HepG2 (cell line): Measurements from ENCODE around the gene DNLZ. TPM values are rescaled to one million over a fixed set of nuclear protein-coding genes. Genes with fewer than 3 reads are reported as not detected.

Experiments
- ATAC-seq: fragments of 200-7000 bp; cut with Tn5 transposase; 3 replicates; pipeline ENCODE4 v1.9.1; 2020; ENCODE audit warnings: mild to moderate bottlenecking, moderate library complexity
- BruUV-seq: library from RNA; stranded (reverse); fragments of 400-500 nt; replicated peaks from 2 replicates; lab custom pipeline; 2021; lab: Mats Ljungman, UMichigan
- CTCF ChIA-PET: fragments of 300-600 bp; formaldehyde crosslinking; extraction: SDS; loops from one replicate; lab custom pipeline; 2021; ENCODE audit warnings: low total read pairs, inconsistent platforms, low intra/inter-chr PET ratio; lab: Yijun Ruan, JAX
- POLR2A ChIA-PET: fragments of 350-600 bp; sonication (Branson Sonifier 250); formaldehyde crosslinking; loops from one replicate; lab custom pipeline; 2020; ENCODE audit warnings: antibody characterized with exemption, inconsistent platforms; lab: Yijun Ruan, JAX
- DNase-seq: peaks from one replicate; pipeline ENCODE4 v3.0.0-alpha.2; 2015; ENCODE audit warnings: low spot score
- FAIRE-seq: peaks from 3 replicates; lab custom pipeline; 2011; peaks lifted over from hg19 to GRCh38; lab: Jason Lieb, UNC
- H2AFZ ChIP-seq: one replicate; pipeline ENCODE4 v1.6.1; 2011; ENCODE audit warnings: low read length, inconsistent platforms
- H3K27ac ChIP-seq: fragments of 300-600 bp; 3 replicates; pipeline ENCODE4 v1.8.0; 2011; ENCODE audit warnings: mixed run types, mild to moderate bottlenecking, mixed read lengths, low read length, inconsistent platforms; ENCODE audit not compliant: insufficient read depth; ENCODE audit errors: extremely low read length
- H3K27me3 ChIP-seq, 2 experiments: fragments of 200-600 bp in 1 of 2; 2 replicates in 1 of 2; 3 replicates in 1 of 2; pipeline versions ENCODE4 v1.6.0 to v1.8.0; 2011; ENCODE audit warnings: low read length in 2 of 2, mild to moderate bottlenecking in 2 of 2, moderate library complexity in 2 of 2, inconsistent platforms in 1 of 2; ENCODE audit not compliant: insufficient read depth in 2 of 2, control insufficient read depth in 1 of 2
- H3K36me3 ChIP-seq, 2 experiments: fragments of 200-600 bp in 1 of 2; replicated peaks in 1 of 2; 2 replicates in 1 of 2; 3 replicates in 1 of 2; pipeline versions ENCODE4 v1.5.1 to v1.8.0; 2011; ENCODE audit warnings: low read length in 2 of 2, inconsistent platforms in 1 of 2; ENCODE audit not compliant: insufficient read depth in 2 of 2, control insufficient read depth in 1 of 2
- H3K4me1 ChIP-seq: 2 replicates; pipeline ENCODE4 v1.5.1; 2012; ENCODE audit warnings: low read length, inconsistent platforms; ENCODE audit not compliant: insufficient read depth
- H3K4me2 ChIP-seq: 2 replicates; pipeline ENCODE4 v1.6.0; 2011; ENCODE audit warnings: low read depth, low read length, inconsistent platforms
- H3K4me3 ChIP-seq, 3 experiments: fragments of 200-600 bp in 1 of 3; sonication (generic), shearing (Covaris generic) in 1 of 3; replicated peaks in 1 of 3; 2 replicates each; pipeline ENCODE4 v1.5.1; 2011 to 2016; ENCODE audit warnings: low read length in 3 of 3, inconsistent platforms in 2 of 3, low read depth in 2 of 3, mild to moderate bottlenecking in 2 of 3, control low read depth in 1 of 3, mixed read lengths in 1 of 3; ENCODE audit not compliant: insufficient read depth in 1 of 3
- H3K79me2 ChIP-seq: one replicate; pipeline ENCODE4 v1.6.1; 2011; ENCODE audit warnings: low read length, inconsistent platforms; ENCODE audit not compliant: insufficient read depth
- H3K9ac ChIP-seq: 2 replicates; pipeline ENCODE4 v1.6.0; 2011; ENCODE audit warnings: mild to moderate bottlenecking, low read depth, low read length, inconsistent platforms; ENCODE audit not compliant: insufficient read depth
- H3K9me3 ChIP-seq: 2 replicates; pipeline ENCODE4 v1.5.1; 2012; ENCODE audit warnings: mild to moderate bottlenecking, low read length
- H4K20me1 ChIP-seq: 2 replicates; pipeline ENCODE4 v1.6.0; 2011; ENCODE audit warnings: inconsistent platforms, mild to moderate bottlenecking, low read length, moderate library complexity; ENCODE audit not compliant: insufficient read depth
- AGO2 ChIP-seq: fragments of 200-400 bp; formaldehyde crosslinking; optimal IDR thresholded peaks from 2 replicates; pipeline ENCODE3; 2017; ENCODE audit warnings: mild to moderate bottlenecking, low read depth, low read length, moderate library complexity
- JARID2 ChIP-seq: sonication (generic); formaldehyde crosslinking; IDR thresholded peaks from 2 replicates; pipeline ENCODE4 v1.8.1; 2023; ENCODE audit warnings: missing genetic modification reagents, inconsistent platforms; ENCODE audit not compliant: insufficient replicate concordance
- KDM6A ChIP-seq: IDR thresholded peaks from 2 replicates; pipeline ENCODE4 v1.6.1; 2016; ENCODE audit warnings: low read depth
- RBFOX2 ChIP-seq: fragments of 200-400 bp; formaldehyde crosslinking; IDR thresholded peaks from 2 replicates; pipeline ENCODE4 v1.6.1; 2017; ENCODE audit warnings: low read depth, mild to moderate bottlenecking, low read length
- WGBS: methylation state at CpG from one replicate; pipeline ENCODE4 v1.1.6; 2017; ENCODE audit warnings: low lambda C conversion rate; 5-methylcytosine and 5-hydroxymethylcytosine counted together
- in situ Hi-C: cut with HindIII; loops from 2 replicates; pipeline ENCODE4 v1.10.0; 2017; ENCODE audit warnings: low pct_unique_long_range_greater_than_20kb; ENCODE audit not compliant: extremely low pct_ligation_motif_present
- intact Hi-C: fragments of 100-400 bp; cut with micrococcal nuclease; formaldehyde crosslinking; loops from one replicate; pipeline ENCODE4 v1.10.0; 2022; ENCODE audit not compliant: unreplicated experiment
- polyA plus RNA-seq, 8 experiments: library from polyadenylated mRNA; depleted of rRNA in 3 of 8; stranded (reverse) in 7 of 8; unstranded in 1 of 8; fragments of >200 nt; fragmentation: Illumina TruSeq in 4 of 8; extraction: Trizol in 4 of 8; gene quantifications; 2 replicates each; pipeline versions ENCODE4 v1.2.1 to v1.2.3, GENCODE V29; 2011 to 2016; ENCODE audit warnings: low read depth in 4 of 8, missing spikeins in 1 of 8, mixed read lengths in 1 of 8; ENCODE audit not compliant: insufficient read depth in 1 of 8
- total RNA-seq, 5 experiments: library from RNA; depleted of rRNA; stranded (reverse); fragments of >200 nt; fragmentation: Illumina TruSeq; extraction: Trizol; gene quantifications; 2 replicates each; pipeline ENCODE4 v1.2.3, GENCODE V29; 2016; ENCODE audit warnings: low read depth in 1 of 5
- TF ChIP-seq, protein P1 (sequence below): sonication (generic); formaldehyde crosslinking; IDR thresholded peaks from 2 replicates; pipeline ENCODE4 v1.4.0; 2020; ENCODE audit warnings: missing genetic modification reagents

The DNLZ gene
- total and polyA plus RNA-seq, 2 of the 13 experiments (the other 11 are each of a cell fraction or from before 2014, with no cell fraction given) = 3.4 to 8.0 TPM

- H3K27ac ChIP-seq = no peak overlapping the region
- no peak overlapping the region for H3K4me2 ChIP-seq
- no peaks in the 10 kb centered on the region for H3K79me2 ChIP-seq
- H3K4me3 ChIP-seq = no peak overlapping the region
- POLR2A ChIA-PET = interaction anchor here (1.7 kb wide), 1 partner anchor 19 kb away, joined by 8 read pairs; no protein-coding TSS in a partner anchor
- no peak overlapping the region for H3K9ac ChIP-seq
- CTCF ChIA-PET = interaction anchor here (2.0 kb wide), 1 partner anchor 25 kb away, joined by 10 read pairs; no protein-coding TSS in a partner anchor
- H3K4me1 ChIP-seq = peaks cover 25% of the 10 kb centered on the region
- 97% methylated on average over 10 of the region's 31 CpGs for WGBS
- intact Hi-C loops (no loop called here), in situ Hi-C loops (no loop called here)
- peaks cover 0 to 2% of the 10 kb centered on the region in 2 experiments; a peak in 1 of 5 replicates for H3K36me3 ChIP-seq
- no TSS peak for BruUV-seq
- no peak for FAIRE-seq
- no peaks in the 10 kb centered on the region for H3K27me3 ChIP-seq
- DNase-seq = no peak
- no peak for ATAC-seq
- H2AFZ ChIP-seq = no peak overlapping the region
- H4K20me1 ChIP-seq = no peaks in the 10 kb centered on the region
- H3K9me3 ChIP-seq = no peaks in the 10 kb centered on the region
- TF ChIP-seq, protein P1, sequence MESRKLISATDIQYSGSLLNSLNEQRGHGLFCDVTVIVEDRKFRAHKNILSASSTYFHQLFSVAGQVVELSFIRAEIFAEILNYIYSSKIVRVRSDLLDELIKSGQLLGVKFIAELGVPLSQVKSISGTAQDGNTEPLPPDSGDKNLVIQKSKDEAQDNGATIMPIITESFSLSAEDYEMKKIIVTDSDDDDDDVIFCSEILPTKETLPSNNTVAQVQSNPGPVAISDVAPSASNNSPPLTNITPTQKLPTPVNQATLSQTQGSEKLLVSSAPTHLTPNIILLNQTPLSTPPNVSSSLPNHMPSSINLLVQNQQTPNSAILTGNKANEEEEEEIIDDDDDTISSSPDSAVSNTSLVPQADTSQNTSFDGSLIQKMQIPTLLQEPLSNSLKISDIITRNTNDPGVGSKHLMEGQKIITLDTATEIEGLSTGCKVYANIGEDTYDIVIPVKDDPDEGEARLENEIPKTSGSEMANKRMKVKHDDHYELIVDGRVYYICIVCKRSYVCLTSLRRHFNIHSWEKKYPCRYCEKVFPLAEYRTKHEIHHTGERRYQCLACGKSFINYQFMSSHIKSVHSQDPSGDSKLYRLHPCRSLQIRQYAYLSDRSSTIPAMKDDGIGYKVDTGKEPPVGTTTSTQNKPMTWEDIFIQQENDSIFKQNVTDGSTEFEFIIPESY = peak; percentile 93
- TF ChIP-seq AGO2 (peak; percentile 73), KDM6A (CRISPR knock-in tag) (no peak), JARID2 (CRISPR knock-in tag) (no peak), RBFOX2 (0 out of 2 replicates have a peak, but pooled peaks have one; percentile 4)
These were observed 1.6 kb upstream of the DNLZ start for GRCh38 chr9:136364942-136365774.
